HEK293 (cell line): ENCODE measurements around the gene CPA5.

Source experiments
- CTCF ChIA-PET: fragments of 350-600 bp; formaldehyde crosslinking; extraction: SDS; loops from one replicate; lab custom pipeline; 2021; ENCODE audit warnings: antibody characterized with exemption; lab: Yijun Ruan, JAX
- POLR2A ChIA-PET: fragments of 300-600 bp; formaldehyde crosslinking; extraction: SDS; loops from one replicate; lab custom pipeline; 2020; ENCODE audit warnings: antibody characterized with exemption, inconsistent platforms; lab: Yijun Ruan, JAX
- H3K27ac ChIP-seq: fragments of 200-500 bp; sonication (Bioruptor generic); 2 replicates; pipeline ENCODE4 v1.5.1; 2014; ENCODE audit warnings: low read depth, low read length, control low read depth, inconsistent platforms; ENCODE audit errors: extremely low read depth
- H3K36me3 ChIP-seq, 2 experiments: fragments of 200-500 bp in 1 of 2; sonication (Bioruptor generic) in 1 of 2; 1 replicate in 1 of 2; 2 replicates in 1 of 2; pipeline ENCODE4 v1.5.1; 2014 to 2017; ENCODE audit warnings: inconsistent platforms in 2 of 2, low read length in 2 of 2; ENCODE audit not compliant: control insufficient read depth in 2 of 2, insufficient read depth in 1 of 2
- H3K4me1 ChIP-seq: fragments of 200-500 bp; sonication (Bioruptor generic); 2 replicates; pipeline ENCODE4 v1.5.1; 2014; ENCODE audit warnings: mild to moderate bottlenecking, low read length, inconsistent platforms; ENCODE audit not compliant: control insufficient read depth, insufficient read depth
- H3K4me3 ChIP-seq: 2 replicates; pipeline ENCODE4 v1.5.1; 2011; ENCODE audit warnings: low read depth, mild to moderate bottlenecking, control low read depth, low read length, moderate library complexity
- H3K9me3 ChIP-seq: fragments of 200-500 bp; sonication (Bioruptor generic); 2 replicates; pipeline ENCODE4 v1.5.1; 2014; ENCODE audit warnings: low read depth, low read length, inconsistent platforms; ENCODE audit not compliant: control insufficient read depth, insufficient read depth
- HIC1 ChIP-seq: fragments of 450-650 bp; formaldehyde crosslinking; IDR thresholded peaks from 2 replicates; pipeline ENCODE4 v1.5.1; 2016; ENCODE audit warnings: missing biosample characterization, missing genetic modification characterization
- PRDM1 ChIP-seq: fragments of 450-650 bp; formaldehyde crosslinking; IDR thresholded peaks from 2 replicates; pipeline ENCODE4; 2016; ENCODE audit warnings: missing biosample characterization, missing genetic modification characterization
- PRDM10 ChIP-seq: fragments of 450-650 bp; formaldehyde crosslinking; IDR thresholded peaks from 2 replicates; pipeline ENCODE4 v1.5.1; 2016; ENCODE audit warnings: missing biosample characterization, missing genetic modification characterization
- SP7 ChIP-seq: fragments of 450-650 bp; formaldehyde crosslinking; IDR thresholded peaks from 2 replicates; pipeline ENCODE4 v1.5.1; 2016; ENCODE audit warnings: missing biosample characterization, missing genetic modification characterization
- TSHZ1 ChIP-seq: fragments of 450-650 bp; formaldehyde crosslinking; IDR thresholded peaks from 2 replicates; pipeline ENCODE4 v1.5.1; 2016; ENCODE audit warnings: missing biosample characterization, missing genetic modification characterization, borderline replicate concordance
- ZBTB17 ChIP-seq: fragments of 450-650 bp; formaldehyde crosslinking; IDR thresholded peaks from 2 replicates; pipeline ENCODE4 v1.5.1; 2016; ENCODE audit warnings: missing biosample characterization, missing genetic modification characterization
- ZBTB44 ChIP-seq: fragments of 450-650 bp; IDR thresholded peaks from 2 replicates; pipeline ENCODE4 v1.5.1; 2018; ENCODE audit warnings: missing biosample characterization, mild to moderate bottlenecking, missing genetic modification characterization
- ZIC2 ChIP-seq: fragments of 450-650 bp; formaldehyde crosslinking; IDR thresholded peaks from 2 replicates; pipeline ENCODE4 v1.5.1; 2016; ENCODE audit warnings: missing biosample characterization, missing genetic modification characterization
- ZNF114 ChIP-seq: fragments of 450-650 bp; formaldehyde crosslinking; IDR thresholded peaks from 2 replicates; pipeline ENCODE4 v1.5.0; 2017; ENCODE audit warnings: missing biosample characterization, missing genetic modification characterization
- ZNF221 ChIP-seq: fragments of 450-650 bp; formaldehyde crosslinking; IDR thresholded peaks from 2 replicates; pipeline ENCODE4 v1.5.1; 2017; ENCODE audit warnings: missing biosample characterization, missing genetic modification characterization, borderline replicate concordance
- ZNF23 ChIP-seq: fragments of 450-650 bp; formaldehyde crosslinking; IDR thresholded peaks from 2 replicates; pipeline ENCODE4 v1.5.1; 2016; ENCODE audit warnings: missing biosample characterization, missing genetic modification characterization, borderline replicate concordance
- ZNF248 ChIP-seq: fragments of 450-650 bp; formaldehyde crosslinking; IDR thresholded peaks from 2 replicates; pipeline ENCODE4 v1.5.1; 2017; ENCODE audit warnings: missing biosample characterization, missing genetic modification characterization
- ZNF341 ChIP-seq: fragments of 450-650 bp; formaldehyde crosslinking; IDR thresholded peaks from 2 replicates; pipeline ENCODE4; 2016; ENCODE audit warnings: low read depth, missing biosample characterization, missing genetic modification characterization
- ZNF555 ChIP-seq: fragments of 450-650 bp; formaldehyde crosslinking; conservative IDR thresholded peaks from 2 replicates; pipeline ENCODE4 v1.5.1; 2017; ENCODE audit warnings: missing biosample characterization, mild to moderate bottlenecking, missing genetic modification characterization, inconsistent platforms
- ZNF658 ChIP-seq: fragments of 450-650 bp; formaldehyde crosslinking; IDR thresholded peaks from 2 replicates; pipeline ENCODE4; 2016; ENCODE audit warnings: missing biosample characterization, missing genetic modification characterization
- ZNF692 ChIP-seq: fragments of 450-650 bp; formaldehyde crosslinking; IDR thresholded peaks from 2 replicates; pipeline ENCODE4 v1.5.1; 2016; ENCODE audit warnings: missing biosample characterization, missing genetic modification characterization
- ZSCAN16 ChIP-seq: fragments of 450-650 bp; formaldehyde crosslinking; IDR thresholded peaks from 2 replicates; pipeline ENCODE4 v1.5.1; 2016; ENCODE audit warnings: missing biosample characterization, missing genetic modification characterization
- ZSCAN18 ChIP-seq: fragments of 450-650 bp; formaldehyde crosslinking; IDR thresholded peaks from 2 replicates; pipeline ENCODE4 v1.5.1; 2016; ENCODE audit warnings: missing biosample characterization, missing genetic modification characterization
- ZSCAN23 ChIP-seq: fragments of 450-650 bp; formaldehyde crosslinking; IDR thresholded peaks from 2 replicates; pipeline ENCODE4 v1.5.1; 2016; ENCODE audit warnings: missing biosample characterization, missing genetic modification characterization
- ZSCAN4 ChIP-seq: fragments of 450-650 bp; formaldehyde crosslinking; IDR thresholded peaks from 2 replicates; pipeline ENCODE4 v1.5.1; 2017; ENCODE audit warnings: missing biosample characterization, missing genetic modification characterization

The CPA5 gene

GRCh38 chr7:130345136-130345535 is 520 bp downstream of the CPA5 start:
- TF ChIP-seq PRDM1 (tag by site-specific recombination) (0 out of 2 replicates have a peak, but pooled peaks have one; percentile 1), ZIC2 (tag by site-specific recombination) (0 out of 2 replicates have a peak, but pooled peaks have one; percentile 12), ZSCAN18 (no peak), ZNF221 (tag by site-specific recombination) (no peak), ZBTB17 (tag by site-specific recombination) (peak; percentile 67), ZNF248 (tag by site-specific recombination) (no peak), ZNF555 (tag by site-specific recombination) (no peak), SP7 (tag by site-specific recombination) (no peak), TSHZ1 (tag by site-specific recombination) (no peak), ZSCAN16 (no peak), ZNF341 (tag by site-specific recombination) (peak; percentile 49), ZSCAN23 (tag by site-specific recombination) (no peak), ZNF114 (no peak), ZBTB44 (tag by site-specific recombination) (no peak), ZSCAN4 (no peak), ZNF23 (tag by site-specific recombination) (no peak), ZNF692 (tag by site-specific recombination) (no peak), ZNF658 (tag by site-specific recombination) (no peak), PRDM10 (tag by site-specific recombination) (no peak), HIC1 (tag by site-specific recombination) (no peak)
- TF ChIP-seq, all 188 proteins: peak for 4
- Histone ChIP-seq H3K4me1 (no peaks in the 10 kb centered on the region), H3K9me3 (no peaks in the 10 kb centered on the region), H3K36me3 (no peaks in the 10 kb centered on the region), H3K27ac (no peak overlapping the region), H3K4me3 (no peak overlapping the region)
- ChIA-PET CTCF (interaction anchor here (0.5 to 0.7 kb wide), 2 partner anchors 11 to 188 kb away, joined by 3 to 4 read pairs; no protein-coding TSS in a partner anchor), POLR2A (no interaction called here)
